A549 (cell line): ENCODE data around the gene TUBA4B. TPM values are rescaled to one million over a fixed set of nuclear protein-coding genes. Genes with fewer than 3 reads are reported as not detected.

Experiments used
- ATAC-seq, 2 experiments: fragments of 200-7000 bp in 1 of 2; fragments of >200 bp in 1 of 2; cut with Nextera tagmentation in 1 of 2; cut with Tn5 transposase in 1 of 2; 3 replicates each; pipeline versions ENCODE4 v1.8.0 to v1.9.1; 2018 to 2020; ENCODE audit warnings: mild to moderate bottlenecking in 1 of 2, moderate library complexity in 1 of 2
- CTCF ChIA-PET: fragments of 300-600 bp; sonication (Branson Sonifier 250); formaldehyde crosslinking; extraction: SDS; loops from one replicate; lab custom pipeline; 2021; ENCODE audit warnings: antibody characterized with exemption, inconsistent platforms; lab: Yijun Ruan, JAX
- POLR2A ChIA-PET: fragments of 350-600 bp; formaldehyde crosslinking; extraction: SDS; loops from one replicate; lab custom pipeline; 2021; ENCODE audit warnings: antibody characterized with exemption, inconsistent platforms; lab: Yijun Ruan, JAX
- DNase-seq, 2 experiments: peaks; one replicate each; pipeline versions ENCODE4 v3.0.0 to v3.0.0-alpha.2; 2011 to 2016; ENCODE audit warnings: low read depth in 1 of 2, low spot score in 1 of 2
- FAIRE-seq: peaks from 2 replicates; lab custom pipeline; 2011; peaks lifted over from hg19 to GRCh38; lab: Jason Lieb, UNC
- H3K27ac ChIP-seq, 2 experiments: fragments of >200 bp; sonication (Bioruptor Twin); formaldehyde crosslinking; 3 replicates each; pipeline ENCODE4 v1.5.1; 2016 to 2017
- H3K4me1 ChIP-seq: fragments of >200 bp; sonication (Bioruptor Twin); formaldehyde crosslinking; 3 replicates; pipeline ENCODE4 v1.6.1; 2016
- H3K4me2 ChIP-seq: fragments of >200 bp; sonication (Bioruptor Twin); formaldehyde crosslinking; 3 replicates; pipeline ENCODE4 v1.6.1; 2016
- H3K4me3 ChIP-seq: fragments of >200 bp; sonication (Bioruptor Twin); formaldehyde crosslinking; 3 replicates; pipeline ENCODE4 v1.5.1; 2016
- H3K9me3 ChIP-seq: fragments of >200 bp; sonication (Bioruptor Twin); formaldehyde crosslinking; 3 replicates; pipeline ENCODE4 v1.6.1; 2016
- BCL3 ChIP-seq: fragments of >200 bp; sonication (Bioruptor Twin); formaldehyde crosslinking; IDR thresholded peaks from 3 replicates; pipeline ENCODE4 v1.6.1; 2016
- CHD4 ChIP-seq: fragments of 200-600 bp; sonication (generic); IDR thresholded peaks from 2 replicates; pipeline ENCODE4 v1.6.1; 2016; ENCODE audit warnings: antibody characterized with exemption, mild to moderate bottlenecking, borderline replicate concordance
- CTCF ChIP-seq: fragments of >200 bp; sonication (Bioruptor Twin); formaldehyde crosslinking; IDR thresholded peaks from 3 replicates; pipeline ENCODE4 v1.5.1; 2016
- EP300 ChIP-seq, 2 experiments: fragments of >200 bp; sonication (Bioruptor Twin); formaldehyde crosslinking; IDR thresholded peaks; 2 replicates in 1 of 2; 3 replicates in 1 of 2; pipeline ENCODE4 v1.6.1; 2016 to 2017
- ESRRA ChIP-seq: fragments of 150-350 bp; IDR thresholded peaks from 2 replicates; pipeline ENCODE4 v1.6.1; 2014; ENCODE audit warnings: mild to moderate bottlenecking, low read length, borderline replicate concordance
- FOSL2 ChIP-seq, 2 experiments: fragments of 450-650 bp in 1 of 2; fragments of >200 bp in 1 of 2; sonication (Bioruptor Twin) in 1 of 2; formaldehyde crosslinking; IDR thresholded peaks; 2 replicates each; pipeline versions ENCODE4 v1.5.0 to v1.6.1; 2016 to 2020; ENCODE audit warnings: mild to moderate bottlenecking in 1 of 2, moderate library complexity in 1 of 2
- FOXS1 ChIP-seq: fragments of 250-450 bp; sonication (Bioruptor Pico); IDR thresholded peaks from 2 replicates; pipeline ENCODE4 v1.5.0; 2020; ENCODE audit warnings: mild to moderate bottlenecking, moderate library complexity
- HES2 ChIP-seq: fragments of >200 bp; sonication (Bioruptor Twin); formaldehyde crosslinking; IDR thresholded peaks from 2 replicates; pipeline ENCODE4 v1.6.1; 2016
- HEYL ChIP-seq: fragments of 250-450 bp; sonication (Bioruptor Pico); IDR thresholded peaks from 2 replicates; pipeline ENCODE4 v1.8.0; 2021; ENCODE audit warnings: mild to moderate bottlenecking, moderate library complexity
- HMGXB4 ChIP-seq: fragments of 250-450 bp; sonication (Bioruptor Pico); IDR thresholded peaks from 2 replicates; pipeline ENCODE4 v1.5.0; 2021; ENCODE audit warnings: mild to moderate bottlenecking, moderate library complexity, borderline replicate concordance
- HOXB5 ChIP-seq: fragments of 250-450 bp; sonication (Bioruptor Pico); IDR thresholded peaks from 2 replicates; pipeline ENCODE4 v1.5.0; 2020; ENCODE audit warnings: mild to moderate bottlenecking, moderate library complexity
- JUNB ChIP-seq: fragments of >200 bp; sonication (Bioruptor Twin); formaldehyde crosslinking; IDR thresholded peaks from 2 replicates; pipeline ENCODE4 v1.6.1; 2016
- MAFK ChIP-seq: fragments of 450-650 bp; IDR thresholded peaks from 2 replicates; pipeline ENCODE4 v1.6.1; 2014; ENCODE audit not compliant: partially characterized antibody
- MAX ChIP-seq: IDR thresholded peaks from 2 replicates; pipeline ENCODE4 v1.6.1; 2012
- MAZ ChIP-seq: fragments of 150-350 bp; IDR thresholded peaks from 2 replicates; pipeline ENCODE4 v1.6.1; 2014; ENCODE audit warnings: antibody characterized with exemption, low read depth, low read length, borderline replicate concordance
- PHF8 ChIP-seq: fragments of 200-600 bp; sonication (generic); IDR thresholded peaks from 2 replicates; pipeline ENCODE4 v1.6.1; 2016; ENCODE audit warnings: low read depth, mild to moderate bottlenecking, antibody characterized with exemption, moderate library complexity, borderline replicate concordance
- RAD21 ChIP-seq, 2 experiments: fragments of >200 bp in 1 of 2; sonication (Bioruptor Twin) in 1 of 2; formaldehyde crosslinking in 1 of 2; IDR thresholded peaks in 1 of 2; conservative IDR thresholded peaks in 1 of 2; 2 replicates in 1 of 2; 3 replicates in 1 of 2; pipeline ENCODE4 v1.6.1; 2012 to 2018; ENCODE audit warnings: inconsistent platforms in 1 of 2
- RARB ChIP-seq: fragments of 250-450 bp; sonication (Bioruptor Pico); IDR thresholded peaks from 2 replicates; pipeline ENCODE4 v1.8.0; 2021; ENCODE audit warnings: mild to moderate bottlenecking, moderate library complexity
- RCOR1 ChIP-seq: fragments of 150-350 bp; IDR thresholded peaks from 2 replicates; pipeline ENCODE4 v1.6.1; 2014; ENCODE audit warnings: antibody characterized with exemption, low read length, low read depth
- RNF2 ChIP-seq: fragments of 200-600 bp; sonication (generic); IDR thresholded peaks from 2 replicates; pipeline ENCODE4 v1.6.1; 2016; ENCODE audit warnings: low read depth, mild to moderate bottlenecking, antibody characterized with exemption, moderate library complexity, borderline replicate concordance
- SMC3 ChIP-seq: fragments of >200 bp; sonication (Bioruptor Twin); formaldehyde crosslinking; IDR thresholded peaks from 3 replicates; pipeline ENCODE4 v1.6.1; 2018; ENCODE audit warnings: inconsistent platforms
- TP53 ChIP-seq: fragments of 250-450 bp; sonication (Bioruptor Pico); IDR thresholded peaks from 2 replicates; pipeline ENCODE4 v1.5.0; 2021; ENCODE audit warnings: mild to moderate bottlenecking, moderate library complexity
- ZC3H11A ChIP-seq: fragments of 450-650 bp; IDR thresholded peaks from 2 replicates; pipeline ENCODE4 v1.6.1; 2014; ENCODE audit warnings: antibody characterized with exemption, mild to moderate bottlenecking
- ZNF302 ChIP-seq: fragments of 250-450 bp; sonication (Bioruptor Pico); IDR thresholded peaks from 2 replicates; pipeline ENCODE4 v1.9.0; 2021; ENCODE audit warnings: inconsistent platforms, mild to moderate bottlenecking, moderate library complexity
- WGBS: methylation state at CpG from one replicate; pipeline ENCODE4 v1.1.6; 2017; ENCODE audit errors: missing lambda C conversion rate; 5-methylcytosine and 5-hydroxymethylcytosine counted together
- polyA plus RNA-seq, 4 experiments: library from polyadenylated mRNA; depleted of rRNA in 3 of 4; stranded (reverse); fragments of >200 nt; fragmentation: RNase III in 1 of 4; extraction: RNeasy Plus Mini Kit Qiagen cat#74134 plus additional on column Dnase treatment in 1 of 4; gene quantifications; 2 replicates in 3 of 4; 3 replicates in 1 of 4; pipeline ENCODE4 v1.2.3, GENCODE V29; 2011 to 2017

TUBA4B gene
- polyA plus RNA-seq, 2 of the 4 experiments (the other 2 are of a cell fraction): 0.71 to 0.94 TPM

- ATAC-seq (peak in 1 of 2 experiments; percentile 13; a peak in 2 of 6 replicates), FAIRE-seq (no peak), DNase-seq (no peak)
- CTCF ChIA-PET: interaction anchor here (1.0 to 16.3 kb wide), 29 partner anchors 10 to 293 kb away, joined by 3 to 540 read pairs (median 5); partner anchors contain the start of genes ABCB6, ANKZF1, ATG9A and CNPPD1
- Histone ChIP-seq H3K4me2 (no peak overlapping the region), H3K27ac (no peak overlapping the region), H3K4me1 (peaks cover 17% of the 10 kb centered on the region), H3K9me3 (no peaks in the 10 kb centered on the region), H3K4me3 (no peak overlapping the region)
- no peak for TF ChIP-seq JUNB
- no peak for TF ChIP-seq CHD4
- TF ChIP-seq ESRRA: no peak
- no peak for TF ChIP-seq HMGXB4 (CRISPR knock-in tag)
- no peak for TF ChIP-seq MAFK
- no peak for TF ChIP-seq HES2
- TF ChIP-seq RCOR1: no peak
- no peak for TF ChIP-seq EP300 (IDR thresholded peaks at IDR 0.05)
- 74% methylated on average over 13 of the region's 14 CpGs for WGBS
- POLR2A ChIA-PET: no interaction called here
Measured at GRCh38 chr2:219297766-219298456, 44.9 kb downstream of the TUBA4B start.

GRCh38 chr2:219298759-219299371 lies 45.8 kb downstream of the TUBA4B start:
- Histone ChIP-seq H3K4me1 (peaks cover 11% of the 10 kb centered on the region), H3K4me3 (no peak overlapping the region), H3K4me2 (peak overlapping the region; percentile 60), H3K9me3 (no peaks in the 10 kb centered on the region), H3K27ac (0 out of 6 replicates have a peak overlapping the region, but pooled peaks have one; percentile 19 to 23)
- ChIA-PET CTCF (interaction anchor here (0.6 to 16.3 kb wide), 43 partner anchors 8 to 294 kb away, joined by 3 to 540 read pairs (median 5); partner anchors contain the start of genes ABCB6, ANKZF1, ATG9A and CNPPD1), POLR2A (interaction anchor here (0.6 kb wide), 1 partner anchor 373 kb away, joined by 4 read pairs; no protein-coding TSS in a partner anchor)
- FAIRE-seq: no peak
- peak; percentile 73 to 86 for DNase-seq
- ATAC-seq: peak; percentile 52 to 80; a peak in 4 of 6 replicates
- TF ChIP-seq RNF2 (no peak), MAX (no peak), PHF8 (no peak), RARB (CRISPR knock-in tag) (no peak), HOXB5 (no peak), ZC3H11A (no peak), MAZ (no peak), HEYL (no peak), BCL3 (no peak), FOSL2 (IDR thresholded peaks at IDR 0.05) (no peak), FOSL2 (CRISPR knock-in tag; IDR thresholded peaks at IDR 0.05) (no peak), FOXS1 (no peak), RAD21 (conservative IDR thresholded peaks at IDR 0.05 in 1 of 2, IDR thresholded peaks at IDR 0.05 in 1 of 2) (peak; percentile 80 to 86), ZNF302 (CRISPR knock-in tag) (no peak), TP53 (CRISPR knock-in tag) (no peak), CTCF (peak; percentile 86), SMC3 (peak; percentile 87)
- WGBS: 29% methylated on average over 13 of the region's 15 CpGs
